ENCODE results near the gene CHAT. TPM values are rescaled to one million over a fixed set of nuclear protein-coding genes. Genes with fewer than 3 reads are reported as not detected.
A peak's percentile ranks its signal among the peaks of the same experiment; 100 is the strongest.

Gene CHAT
- polyA plus RNA-seq, 1 donor (not counting 4 experiments of a cell fraction or from before 2014, with no cell fraction given) = not detected

DNA sequence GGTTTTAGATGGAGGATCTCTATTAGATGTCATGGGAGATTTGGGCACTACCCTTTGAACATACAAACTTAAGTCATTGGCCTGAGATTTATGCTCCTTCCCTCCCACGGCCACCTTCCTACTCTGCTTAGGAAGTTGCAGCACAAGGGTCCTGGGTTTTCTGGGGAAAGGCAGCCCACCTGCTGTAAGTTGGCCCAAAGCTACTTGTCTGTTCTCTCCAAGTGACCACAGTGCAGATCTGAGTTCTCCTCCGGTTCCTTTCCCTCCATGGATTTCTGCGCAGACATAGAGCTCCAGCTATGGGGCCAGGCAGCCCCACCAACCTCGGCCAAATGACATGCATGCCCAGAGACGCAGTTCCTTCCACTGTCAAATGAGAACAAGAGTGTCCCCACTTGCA, 52.8 kb downstream of the CHAT start:
- H3K9me3 ChIP-seq (ENCODE audit: control insufficient read depth, low read depth, low read length) = no peaks in the 10 kb centered on the region
- no peaks in the 10 kb centered on the region for H3K36me3 ChIP-seq (ENCODE audit: control insufficient read depth in 2 of 2, extremely low read depth in 1 of 2, insufficient read depth in 2 of 2, low read length in 2 of 2)
- FAIRE-seq = no peak
- H4K20me1 ChIP-seq (ENCODE audit: control insufficient read depth, extremely low read depth, insufficient read depth, low read length) = no peaks in the 10 kb centered on the region
- H3K79me2 ChIP-seq (ENCODE audit: control insufficient read depth, insufficient read depth, low read length) = no peaks in the 10 kb centered on the region
- DNase-seq (ENCODE audit: low read depth, low spot score) = no peak
- H3K9me1 ChIP-seq (ENCODE audit: control insufficient read depth, extremely low read depth, insufficient read depth, low read length) = no peaks in the 10 kb centered on the region
- no peaks in the 10 kb centered on the region for H3K27me3 ChIP-seq (ENCODE audit: control insufficient read depth, extremely low read depth, insufficient read depth, low read length)
- TF ChIP-seq, protein P1, sequence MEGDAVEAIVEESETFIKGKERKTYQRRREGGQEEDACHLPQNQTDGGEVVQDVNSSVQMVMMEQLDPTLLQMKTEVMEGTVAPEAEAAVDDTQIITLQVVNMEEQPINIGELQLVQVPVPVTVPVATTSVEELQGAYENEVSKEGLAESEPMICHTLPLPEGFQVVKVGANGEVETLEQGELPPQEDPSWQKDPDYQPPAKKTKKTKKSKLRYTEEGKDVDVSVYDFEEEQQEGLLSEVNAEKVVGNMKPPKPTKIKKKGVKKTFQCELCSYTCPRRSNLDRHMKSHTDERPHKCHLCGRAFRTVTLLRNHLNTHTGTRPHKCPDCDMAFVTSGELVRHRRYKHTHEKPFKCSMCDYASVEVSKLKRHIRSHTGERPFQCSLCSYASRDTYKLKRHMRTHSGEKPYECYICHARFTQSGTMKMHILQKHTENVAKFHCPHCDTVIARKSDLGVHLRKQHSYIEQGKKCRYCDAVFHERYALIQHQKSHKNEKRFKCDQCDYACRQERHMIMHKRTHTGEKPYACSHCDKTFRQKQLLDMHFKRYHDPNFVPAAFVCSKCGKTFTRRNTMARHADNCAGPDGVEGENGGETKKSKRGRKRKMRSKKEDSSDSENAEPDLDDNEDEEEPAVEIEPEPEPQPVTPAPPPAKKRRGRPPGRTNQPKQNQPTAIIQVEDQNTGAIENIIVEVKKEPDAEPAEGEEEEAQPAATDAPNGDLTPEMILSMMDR (optimal IDR thresholded peaks at IDR 0.05 in 1 of 3, IDR thresholded peaks at IDR 0.05 in 1 of 3, conservative IDR thresholded peaks at IDR 0.05 in 1 of 3; ENCODE audit: extremely low read depth in 1 of 3, insufficient read depth in 2 of 3, low read length in 3 of 3) = no peak
- no peak for TF ChIP-seq EZH2 (IDR thresholded peaks at IDR 0.05; ENCODE audit: low read length)
- H3K4me2 ChIP-seq (ENCODE audit: control insufficient read depth, extremely low read depth, insufficient read depth, low read depth, low read length) = no peak overlapping the region
- H2AFZ ChIP-seq (ENCODE audit: control insufficient read depth, low read length) = no peak overlapping the region
- H3K4me3 ChIP-seq (ENCODE audit: control insufficient read depth in 2 of 3, extremely low read depth in 1 of 3, insufficient read depth in 2 of 3, low read depth in 1 of 3, low read length in 3 of 3) = no peak overlapping the region
- dilution Hi-C loops (cut with MboI; ENCODE audit: extremely low pct_ligation_motif_present, low sequenced_read_pairs) = no loop called here
- H3K4me1 ChIP-seq (ENCODE audit: control insufficient read depth, extremely low read depth, insufficient read depth, low read length) = peaks cover 12% of the 10 kb centered on the region
- H3K27ac ChIP-seq (ENCODE audit: control insufficient read depth, insufficient read depth, low read length) = no peak overlapping the region
- no peak overlapping the region for H3K9ac ChIP-seq (ENCODE audit: control insufficient read depth, extremely low read depth, insufficient read depth, low read length)

DNA sequence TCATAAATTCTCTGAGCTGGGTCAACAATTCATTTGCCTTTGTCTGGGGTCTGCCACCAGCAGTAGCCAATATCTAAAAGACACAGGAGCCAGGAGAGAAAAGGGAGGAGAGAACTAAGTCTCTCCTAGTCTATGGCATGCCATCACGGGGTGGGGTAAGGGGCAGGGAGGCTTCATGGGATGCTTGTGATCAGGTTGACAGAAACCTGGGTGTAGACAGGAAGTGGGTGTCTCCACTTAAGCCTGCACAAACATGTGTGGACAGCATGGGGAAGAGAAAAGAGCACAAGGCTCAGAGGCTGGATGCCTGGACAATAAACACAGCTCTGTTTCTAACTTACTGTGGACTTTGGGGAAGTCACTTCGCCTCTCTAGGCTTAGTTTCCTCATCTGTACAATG, 54.2 kb downstream of the CHAT start:
- no peak for DNase-seq (ENCODE audit: low read depth, low spot score)
- peak overlapping the region; percentile 44 for H3K4me2 ChIP-seq (ENCODE audit: control insufficient read depth, extremely low read depth, insufficient read depth, low read depth, low read length)
- FAIRE-seq = peak; percentile 29

More for the DNA sequence above, 54.2 kb downstream of the CHAT start:
- no peaks in the 10 kb centered on the region for H3K79me2 ChIP-seq (ENCODE audit: control insufficient read depth, insufficient read depth, low read length)
- H3K9ac ChIP-seq (ENCODE audit: control insufficient read depth, extremely low read depth, insufficient read depth, low read length) = no peak overlapping the region
- no peaks in the 10 kb centered on the region for H4K20me1 ChIP-seq (ENCODE audit: control insufficient read depth, extremely low read depth, insufficient read depth, low read length)
- H3K9me1 ChIP-seq (ENCODE audit: control insufficient read depth, extremely low read depth, insufficient read depth, low read length) = no peaks in the 10 kb centered on the region
- H3K9me3 ChIP-seq (ENCODE audit: control insufficient read depth, low read depth, low read length) = no peaks in the 10 kb centered on the region
- dilution Hi-C loops (cut with MboI; ENCODE audit: extremely low pct_ligation_motif_present, low sequenced_read_pairs) = no loop called here
- no peaks in the 10 kb centered on the region for H3K36me3 ChIP-seq (ENCODE audit: control insufficient read depth in 2 of 2, extremely low read depth in 1 of 2, insufficient read depth in 2 of 2, low read length in 2 of 2)
- no peak for TF ChIP-seq EZH2 (IDR thresholded peaks at IDR 0.05; ENCODE audit: low read length)
- TF ChIP-seq, protein P1 (optimal IDR thresholded peaks at IDR 0.05 in 1 of 3, IDR thresholded peaks at IDR 0.05 in 1 of 3, conservative IDR thresholded peaks at IDR 0.05 in 1 of 3; ENCODE audit: extremely low read depth in 1 of 3, insufficient read depth in 2 of 3, low read length in 3 of 3) = no peak
- no peaks in the 10 kb centered on the region for H3K27me3 ChIP-seq (ENCODE audit: control insufficient read depth, extremely low read depth, insufficient read depth, low read length)
- peaks cover 12% of the 10 kb centered on the region for H3K4me1 ChIP-seq (ENCODE audit: control insufficient read depth, extremely low read depth, insufficient read depth, low read length)
- H2AFZ ChIP-seq (ENCODE audit: control insufficient read depth, low read length) = peak overlapping the region; percentile 41
- H3K27ac ChIP-seq (ENCODE audit: control insufficient read depth, insufficient read depth, low read length) = no peak overlapping the region
- H3K4me3 ChIP-seq (ENCODE audit: control insufficient read depth in 2 of 3, extremely low read depth in 1 of 3, insufficient read depth in 2 of 3, low read depth in 1 of 3, low read length in 3 of 3) = no peak overlapping the region
